Measurements from ENCODE around the gene GET4. TPM values are rescaled to one million over a fixed set of nuclear protein-coding genes. Genes with fewer than 3 reads are reported as not detected.
A peak's percentile ranks its signal among the peaks of the same experiment; 100 is the strongest.

GET4 gene
- total and polyA plus RNA-seq, 10 of the 15 experiments (the other 5 are each of a cell fraction or from before 2014, with no cell fraction given): 0.66 to 73.8 (median 34.0) TPM

DNA sequence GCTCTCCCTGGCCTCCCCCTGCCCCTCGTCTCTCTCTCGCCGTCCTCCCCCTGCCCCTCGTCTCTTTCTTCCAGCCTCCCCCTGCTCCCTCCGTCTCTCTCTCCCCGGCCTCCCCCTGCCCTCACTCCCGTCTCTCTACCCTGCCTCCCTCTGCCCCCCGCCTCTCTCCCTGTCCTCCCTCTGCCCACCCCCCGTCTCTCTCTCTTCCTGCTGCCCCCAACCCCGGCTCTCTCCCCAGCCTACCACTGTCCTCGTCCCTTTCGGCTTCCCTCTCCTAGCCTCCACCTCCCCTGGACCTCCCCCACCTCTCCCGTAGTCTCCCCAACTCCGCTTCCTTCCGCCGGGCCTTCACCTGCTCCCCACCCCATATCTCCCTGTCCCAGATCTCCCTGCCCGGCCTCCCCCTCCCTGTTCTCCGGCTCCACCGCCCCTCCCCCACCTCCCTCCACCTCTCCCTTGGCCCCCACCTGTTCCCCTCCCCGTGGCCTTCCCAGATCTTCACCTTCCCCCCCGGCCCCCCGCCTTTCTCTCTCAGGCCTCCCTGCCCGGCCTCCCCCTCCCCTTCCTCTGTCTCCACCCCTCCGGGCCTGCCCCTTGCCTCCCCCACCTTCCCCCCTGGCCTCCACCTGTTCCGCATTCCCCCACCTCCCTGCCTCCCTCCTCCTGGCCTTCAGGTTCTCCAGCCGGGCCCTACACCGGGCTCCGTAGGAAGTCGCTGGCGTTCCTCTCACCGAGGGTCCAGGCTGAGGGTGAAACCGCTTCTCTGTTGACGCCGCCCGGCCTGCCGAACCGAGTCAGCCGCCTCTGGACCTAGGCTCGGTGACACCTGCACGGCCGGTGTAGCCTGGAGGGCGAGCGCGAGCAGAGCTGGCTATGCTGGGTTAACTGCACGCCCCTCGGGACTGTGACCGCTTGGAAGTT, 1.2 kb downstream of the GET4 start:
- RAD21 ChIA-PET (ENCODE audit: unreplicated experiment): interaction anchor here (0.7 kb wide), 1 partner anchor 46 kb away, joined by 3 read pairs; no protein-coding TSS in a partner anchor
- ATAC-seq: 0 out of 3 replicates have a peak, but pooled peaks have one; percentile 2
- Histone ChIP-seq H3K4me2 (ENCODE audit: control insufficient read depth, insufficient read depth) (peak overlapping the region; percentile 92), H3K79me2 (ENCODE audit: control insufficient read depth, insufficient read depth, low read length) (peaks cover 45% of the 10 kb centered on the region), H2AFZ (ENCODE audit: control insufficient read depth, low read depth, low read length) (no peak overlapping the region), H3K9me3 (replicated peaks; ENCODE audit: control insufficient read depth, insufficient read depth, low read length) (no peaks in the 10 kb centered on the region; the same call in 2 of the 3 replicates), H4K20me1 (ENCODE audit: control insufficient read depth, insufficient read depth) (no peaks in the 10 kb centered on the region), H3K9ac (ENCODE audit: control insufficient read depth, insufficient read depth, low read length) (peak overlapping the region; percentile 75), H3K27ac (ENCODE audit: control insufficient read depth, insufficient read depth) (peak overlapping the region; percentile 59; the same call in 1 of the 2 replicates), H3K27me3 (replicated peaks in 1 of 2; ENCODE audit: control insufficient read depth in 2 of 2, insufficient read depth in 2 of 2, low read length in 1 of 2) (no peaks in the 10 kb centered on the region), H3K4me3 (peak overlapping the region; percentile 86), H3K4me1 (ENCODE audit: control insufficient read depth, insufficient read depth, low read length) (no peaks in the 10 kb centered on the region; the same call in 1 of the 2 replicates), H3K36me3 (ENCODE audit: control insufficient read depth in 2 of 2, insufficient read depth in 2 of 2, low read length in 1 of 2) (peaks cover 0 to 3% of the 10 kb centered on the region in 2 experiments; a peak in 3 of 4 replicates)
- no peak for FAIRE-seq
- CTCF ChIA-PET: no interaction called here
- in situ Hi-C loops (cut with MboI) (no loop called here), intact Hi-C loops (cut with micrococcal nuclease; ENCODE audit: unreplicated experiment) (loop anchor here (10.0 kb wide), 1 partner anchor 353 kb away; no protein-coding TSS in a partner anchor)
- SMC1A ChIA-PET (ENCODE audit: uncharacterized antibody, unreplicated experiment): no interaction called here
- 2% methylated on average over 22 of the region's 47 CpGs for WGBS (ENCODE audit: insufficient coverage, insufficient replicate concordance, low lambda C conversion rate, missing lambda C conversion rate)
- DNase-seq (ENCODE audit: low read depth, low spot score): no peak
- no TSS peak for BruUV-seq (replicated peaks)
- POLR2A ChIA-PET: interaction anchor here (0.7 to 1.0 kb wide), 2 partner anchors 98 to 1478 kb away, joined by 3 read pairs; partner anchors contain the start of gene COX19
- TF ChIP-seq E4F1 (IDR thresholded peaks at IDR 0.05; ENCODE audit: borderline replicate concordance, partially characterized antibody) (no peak), ESRRA (IDR thresholded peaks at IDR 0.05; ENCODE audit: low read length) (no peak), ZNF384 (IDR thresholded peaks at IDR 0.05; ENCODE audit: borderline replicate concordance, low read depth, low read length) (no peak), NFXL1 (IDR thresholded peaks at IDR 0.05; ENCODE audit: borderline replicate concordance) (no peak), CEBPB (IDR thresholded peaks at IDR 0.05; ENCODE audit: borderline replicate concordance in 1 of 2, low read depth in 2 of 2, low read length in 2 of 2) (no peak), JUNB (IDR thresholded peaks at IDR 0.05) (no peak), MEF2A (IDR thresholded peaks at IDR 0.05; ENCODE audit: insufficient read depth, low read depth, low read length) (no peak)
- TF ChIP-seq, protein P1, sequence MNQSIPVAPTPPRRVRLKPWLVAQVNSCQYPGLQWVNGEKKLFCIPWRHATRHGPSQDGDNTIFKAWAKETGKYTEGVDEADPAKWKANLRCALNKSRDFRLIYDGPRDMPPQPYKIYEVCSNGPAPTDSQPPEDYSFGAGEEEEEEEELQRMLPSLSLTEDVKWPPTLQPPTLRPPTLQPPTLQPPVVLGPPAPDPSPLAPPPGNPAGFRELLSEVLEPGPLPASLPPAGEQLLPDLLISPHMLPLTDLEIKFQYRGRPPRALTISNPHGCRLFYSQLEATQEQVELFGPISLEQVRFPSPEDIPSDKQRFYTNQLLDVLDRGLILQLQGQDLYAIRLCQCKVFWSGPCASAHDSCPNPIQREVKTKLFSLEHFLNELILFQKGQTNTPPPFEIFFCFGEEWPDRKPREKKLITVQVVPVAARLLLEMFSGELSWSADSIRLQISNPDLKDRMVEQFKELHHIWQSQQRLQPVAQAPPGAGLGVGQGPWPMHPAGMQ (IDR thresholded peaks at IDR 0.05; ENCODE audit: borderline replicate concordance): no peak
- TF ChIP-seq, protein P2, sequence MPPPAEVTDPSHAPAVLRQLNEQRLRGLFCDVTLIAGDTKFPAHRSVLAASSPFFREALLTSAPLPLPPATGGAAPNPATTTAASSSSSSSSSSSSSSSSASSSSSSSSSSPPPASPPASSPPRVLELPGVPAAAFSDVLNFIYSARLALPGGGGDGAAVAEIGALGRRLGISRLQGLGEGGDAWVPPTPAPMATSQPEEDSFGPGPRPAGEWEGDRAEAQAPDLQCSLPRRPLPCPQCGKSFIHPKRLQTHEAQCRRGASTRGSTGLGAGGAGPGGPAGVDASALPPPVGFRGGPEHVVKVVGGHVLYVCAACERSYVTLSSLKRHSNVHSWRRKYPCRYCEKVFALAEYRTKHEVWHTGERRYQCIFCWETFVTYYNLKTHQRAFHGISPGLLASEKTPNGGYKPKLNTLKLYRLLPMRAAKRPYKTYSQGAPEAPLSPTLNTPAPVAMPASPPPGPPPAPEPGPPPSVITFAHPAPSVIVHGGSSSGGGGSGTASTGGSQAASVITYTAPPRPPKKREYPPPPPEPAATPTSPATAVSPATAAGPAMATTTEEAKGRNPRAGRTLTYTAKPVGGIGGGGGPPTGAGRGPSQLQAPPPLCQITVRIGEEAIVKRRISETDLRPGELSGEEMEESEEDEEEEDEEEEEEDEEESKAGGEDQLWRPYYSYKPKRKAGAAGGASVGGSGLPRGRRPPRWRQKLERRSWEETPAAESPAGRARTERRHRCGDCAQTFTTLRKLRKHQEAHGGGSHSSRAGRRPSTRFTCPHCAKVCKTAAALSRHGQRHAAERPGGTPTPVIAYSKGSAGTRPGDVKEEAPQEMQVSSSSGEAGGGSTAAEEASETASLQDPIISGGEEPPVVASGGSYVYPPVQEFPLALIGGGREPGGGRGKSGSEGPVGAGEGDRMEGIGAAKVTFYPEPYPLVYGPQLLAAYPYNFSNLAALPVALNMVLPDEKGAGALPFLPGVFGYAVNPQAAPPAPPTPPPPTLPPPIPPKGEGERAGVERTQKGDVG (CRISPR knock-in tag; IDR thresholded peaks at IDR 0.05): no peak
- TF ChIP-seq, protein P3, sequence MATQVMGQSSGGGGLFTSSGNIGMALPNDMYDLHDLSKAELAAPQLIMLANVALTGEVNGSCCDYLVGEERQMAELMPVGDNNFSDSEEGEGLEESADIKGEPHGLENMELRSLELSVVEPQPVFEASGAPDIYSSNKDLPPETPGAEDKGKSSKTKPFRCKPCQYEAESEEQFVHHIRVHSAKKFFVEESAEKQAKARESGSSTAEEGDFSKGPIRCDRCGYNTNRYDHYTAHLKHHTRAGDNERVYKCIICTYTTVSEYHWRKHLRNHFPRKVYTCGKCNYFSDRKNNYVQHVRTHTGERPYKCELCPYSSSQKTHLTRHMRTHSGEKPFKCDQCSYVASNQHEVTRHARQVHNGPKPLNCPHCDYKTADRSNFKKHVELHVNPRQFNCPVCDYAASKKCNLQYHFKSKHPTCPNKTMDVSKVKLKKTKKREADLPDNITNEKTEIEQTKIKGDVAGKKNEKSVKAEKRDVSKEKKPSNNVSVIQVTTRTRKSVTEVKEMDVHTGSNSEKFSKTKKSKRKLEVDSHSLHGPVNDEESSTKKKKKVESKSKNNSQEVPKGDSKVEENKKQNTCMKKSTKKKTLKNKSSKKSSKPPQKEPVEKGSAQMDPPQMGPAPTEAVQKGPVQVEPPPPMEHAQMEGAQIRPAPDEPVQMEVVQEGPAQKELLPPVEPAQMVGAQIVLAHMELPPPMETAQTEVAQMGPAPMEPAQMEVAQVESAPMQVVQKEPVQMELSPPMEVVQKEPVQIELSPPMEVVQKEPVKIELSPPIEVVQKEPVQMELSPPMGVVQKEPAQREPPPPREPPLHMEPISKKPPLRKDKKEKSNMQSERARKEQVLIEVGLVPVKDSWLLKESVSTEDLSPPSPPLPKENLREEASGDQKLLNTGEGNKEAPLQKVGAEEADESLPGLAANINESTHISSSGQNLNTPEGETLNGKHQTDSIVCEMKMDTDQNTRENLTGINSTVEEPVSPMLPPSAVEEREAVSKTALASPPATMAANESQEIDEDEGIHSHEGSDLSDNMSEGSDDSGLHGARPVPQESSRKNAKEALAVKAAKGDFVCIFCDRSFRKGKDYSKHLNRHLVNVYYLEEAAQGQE (IDR thresholded peaks at IDR 0.05; ENCODE audit: low read depth, low read length): no peak
